ENCODE results near the gene CHD9.

Gene CHD9

DNA sequence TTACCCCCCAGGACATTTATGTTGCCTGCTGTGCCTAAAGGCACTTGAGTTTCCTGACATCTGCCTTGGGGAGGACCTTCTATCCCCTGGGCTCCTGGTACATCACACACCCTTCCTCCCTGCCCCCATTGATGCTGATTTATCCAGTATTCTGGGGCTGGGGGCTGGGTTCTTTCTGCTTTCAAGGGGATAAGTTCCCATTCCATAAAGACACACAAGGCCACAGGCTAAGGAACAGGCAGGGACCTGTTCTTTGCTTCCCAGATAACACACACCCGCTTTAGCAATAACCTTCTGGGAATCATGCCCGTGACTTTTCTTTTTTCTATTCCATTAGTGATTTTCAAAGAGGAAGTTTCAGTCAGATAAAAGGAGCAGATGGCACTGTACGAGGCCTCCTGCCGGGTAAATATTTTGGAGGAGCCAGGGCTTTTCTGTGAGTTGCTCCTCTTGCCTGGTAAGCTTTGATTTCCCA is 30.6 kb downstream of the CHD9 start:
- H3K4me3 ChIP-seq (ENCODE audit: low read depth, low read length), result no peak overlapping the region
- DNase-seq (ENCODE audit: low read depth), result no peak
- TF ChIP-seq, protein P1, sequence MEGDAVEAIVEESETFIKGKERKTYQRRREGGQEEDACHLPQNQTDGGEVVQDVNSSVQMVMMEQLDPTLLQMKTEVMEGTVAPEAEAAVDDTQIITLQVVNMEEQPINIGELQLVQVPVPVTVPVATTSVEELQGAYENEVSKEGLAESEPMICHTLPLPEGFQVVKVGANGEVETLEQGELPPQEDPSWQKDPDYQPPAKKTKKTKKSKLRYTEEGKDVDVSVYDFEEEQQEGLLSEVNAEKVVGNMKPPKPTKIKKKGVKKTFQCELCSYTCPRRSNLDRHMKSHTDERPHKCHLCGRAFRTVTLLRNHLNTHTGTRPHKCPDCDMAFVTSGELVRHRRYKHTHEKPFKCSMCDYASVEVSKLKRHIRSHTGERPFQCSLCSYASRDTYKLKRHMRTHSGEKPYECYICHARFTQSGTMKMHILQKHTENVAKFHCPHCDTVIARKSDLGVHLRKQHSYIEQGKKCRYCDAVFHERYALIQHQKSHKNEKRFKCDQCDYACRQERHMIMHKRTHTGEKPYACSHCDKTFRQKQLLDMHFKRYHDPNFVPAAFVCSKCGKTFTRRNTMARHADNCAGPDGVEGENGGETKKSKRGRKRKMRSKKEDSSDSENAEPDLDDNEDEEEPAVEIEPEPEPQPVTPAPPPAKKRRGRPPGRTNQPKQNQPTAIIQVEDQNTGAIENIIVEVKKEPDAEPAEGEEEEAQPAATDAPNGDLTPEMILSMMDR (IDR thresholded peaks at IDR 0.05; ENCODE audit: low read depth, low read length), result no peak
- TF ChIP-seq POLR2A (IDR thresholded peaks at IDR 0.05; ENCODE audit: extremely low read depth, insufficient read length) (no peak), MYC (IDR thresholded peaks at IDR 0.05; ENCODE audit: low read depth, low read length) (no peak)
- TF ChIP-seq, protein P2, sequence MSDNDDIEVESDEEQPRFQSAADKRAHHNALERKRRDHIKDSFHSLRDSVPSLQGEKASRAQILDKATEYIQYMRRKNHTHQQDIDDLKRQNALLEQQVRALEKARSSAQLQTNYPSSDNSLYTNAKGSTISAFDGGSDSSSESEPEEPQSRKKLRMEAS (IDR thresholded peaks at IDR 0.05; ENCODE audit: low read depth, low read length), result no peak

DNA sequence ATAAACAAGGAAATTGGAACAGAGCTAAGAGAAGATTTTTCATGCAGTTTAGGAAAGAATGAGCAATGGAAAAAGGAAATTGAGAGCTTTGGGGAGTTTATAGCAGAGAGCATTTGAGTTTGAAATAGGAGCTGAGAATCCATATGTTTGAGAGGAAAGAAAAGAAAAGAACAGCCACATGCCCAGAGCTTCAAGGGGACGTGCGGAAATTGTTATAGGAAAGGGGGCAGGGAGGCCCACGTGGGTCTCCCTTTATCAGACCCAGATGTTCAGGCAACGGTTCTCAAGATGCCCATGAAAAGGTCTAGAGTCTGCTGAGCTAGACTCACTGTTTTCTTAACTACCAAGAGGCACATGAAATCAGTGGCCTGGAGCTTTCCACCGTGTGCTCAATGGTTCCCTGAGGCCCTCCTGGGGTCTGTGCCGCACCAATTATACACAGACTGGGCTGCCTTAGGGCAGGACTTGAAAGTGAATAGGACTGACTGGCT is 31.2 kb downstream of the CHD9 start:
- no peak for DNase-seq (ENCODE audit: low read depth)
- H3K4me3 ChIP-seq (ENCODE audit: low read depth, low read length), result no peak overlapping the region
- TF ChIP-seq, protein P2 (IDR thresholded peaks at IDR 0.05; ENCODE audit: low read depth, low read length), result no peak
- TF ChIP-seq MYC (IDR thresholded peaks at IDR 0.05; ENCODE audit: low read depth, low read length), result no peak
- TF ChIP-seq POLR2A (IDR thresholded peaks at IDR 0.05; ENCODE audit: extremely low read depth, insufficient read length), result no peak
- TF ChIP-seq, protein P1 (IDR thresholded peaks at IDR 0.05; ENCODE audit: low read depth, low read length), result no peak

DNA sequence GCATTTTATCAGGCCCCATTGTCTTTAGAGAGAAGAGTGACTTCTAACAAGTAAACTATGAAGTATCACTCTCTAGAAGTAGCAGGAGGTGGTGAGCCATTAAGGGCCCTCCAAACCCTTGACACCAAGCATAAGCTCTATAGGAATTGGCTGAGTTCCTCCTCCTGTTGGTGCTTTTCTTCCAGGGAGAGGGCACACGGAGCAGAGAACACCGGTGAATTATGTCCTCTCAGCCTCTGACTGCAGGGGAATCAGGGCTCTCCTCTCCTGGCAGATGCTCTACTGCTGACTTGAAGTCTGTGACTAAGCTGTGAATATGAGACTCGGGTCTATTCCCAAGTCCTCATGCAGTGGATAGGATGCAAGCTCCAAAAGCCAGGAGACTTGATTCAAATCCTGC is 32.3 kb downstream of the CHD9 start:
- DNase-seq (ENCODE audit: low read depth), result no peak
- H3K4me3 ChIP-seq (ENCODE audit: low read depth, low read length), result no peak overlapping the region
- no peak for TF ChIP-seq MYC (IDR thresholded peaks at IDR 0.05; ENCODE audit: low read depth, low read length)
- TF ChIP-seq, protein P2 (IDR thresholded peaks at IDR 0.05; ENCODE audit: low read depth, low read length), result no peak
- TF ChIP-seq POLR2A (IDR thresholded peaks at IDR 0.05; ENCODE audit: extremely low read depth, insufficient read length), result no peak
- TF ChIP-seq, protein P1 (IDR thresholded peaks at IDR 0.05; ENCODE audit: low read depth, low read length), result no peak

DNA sequence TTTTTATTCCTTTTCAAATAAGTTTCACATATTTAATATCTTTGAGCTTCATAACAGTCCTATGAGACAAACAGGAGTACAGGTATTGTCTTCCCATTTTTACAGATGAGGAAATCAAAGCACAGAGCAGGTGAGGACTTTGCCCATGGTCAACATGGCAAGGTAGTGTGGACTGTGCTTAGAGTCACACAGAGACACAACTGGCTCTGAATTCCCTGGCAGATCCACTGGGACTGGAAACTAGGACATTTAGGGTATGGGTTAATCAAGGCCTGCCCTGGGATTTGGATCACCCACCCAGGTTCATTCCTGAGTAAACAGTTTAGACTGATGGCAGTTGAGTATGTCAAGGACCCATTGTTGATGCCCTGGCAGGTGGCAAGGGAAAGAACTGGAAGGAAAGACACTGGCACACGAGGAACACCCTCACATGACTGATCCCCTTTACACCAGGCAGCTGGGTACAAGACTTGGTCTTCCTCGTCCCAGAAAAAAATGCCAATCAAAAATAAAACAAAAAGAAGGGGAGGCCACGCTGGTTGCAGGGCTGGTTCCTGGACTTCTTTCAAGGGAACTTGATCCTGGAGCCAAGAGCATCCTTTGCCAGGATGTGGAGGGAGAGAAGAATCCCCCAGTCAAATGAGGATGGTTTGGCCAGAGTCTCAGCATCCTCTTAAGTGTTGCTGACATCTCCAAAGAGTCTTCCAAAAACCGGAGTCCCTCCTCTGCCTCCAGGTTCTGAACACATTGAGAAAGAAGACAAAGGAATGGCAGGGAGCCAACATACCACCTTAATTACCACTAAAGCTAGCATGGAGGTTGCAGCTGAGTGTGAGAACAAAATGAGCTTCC is 34.9 kb downstream of the CHD9 start:
- TF ChIP-seq, protein P1 (IDR thresholded peaks at IDR 0.05; ENCODE audit: low read depth, low read length), result no peak
- TF ChIP-seq MYC (IDR thresholded peaks at IDR 0.05; ENCODE audit: low read depth, low read length), result no peak
- TF ChIP-seq POLR2A (IDR thresholded peaks at IDR 0.05; ENCODE audit: extremely low read depth, insufficient read length), result no peak
- TF ChIP-seq, protein P2 (IDR thresholded peaks at IDR 0.05; ENCODE audit: low read depth, low read length), result no peak
- no peak for DNase-seq (ENCODE audit: low read depth)
- H3K4me3 ChIP-seq (ENCODE audit: low read depth, low read length), result no peak overlapping the region

DNA sequence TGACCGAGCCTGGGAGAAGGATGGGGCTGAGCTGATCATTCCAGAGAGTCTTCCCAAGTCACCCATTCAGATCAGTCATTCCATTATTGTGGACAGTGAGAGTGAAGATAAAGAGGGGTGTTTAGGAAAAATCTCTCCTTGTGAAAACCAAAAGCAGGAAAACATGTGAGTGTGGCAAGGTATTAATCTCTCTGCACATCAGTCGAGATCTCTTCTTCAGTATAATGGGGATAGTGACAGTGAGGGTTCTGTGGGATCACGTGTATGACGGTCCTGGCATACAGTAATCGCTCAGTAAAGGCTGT is 35.4 kb downstream of the CHD9 start:
- H3K4me3 ChIP-seq (ENCODE audit: low read depth, low read length), result no peak overlapping the region
- TF ChIP-seq, protein P1 (IDR thresholded peaks at IDR 0.05; ENCODE audit: low read depth, low read length), result no peak
- TF ChIP-seq POLR2A (IDR thresholded peaks at IDR 0.05; ENCODE audit: extremely low read depth, insufficient read length), result no peak
- TF ChIP-seq, protein P2 (IDR thresholded peaks at IDR 0.05; ENCODE audit: low read depth, low read length), result no peak
- no peak for TF ChIP-seq MYC (IDR thresholded peaks at IDR 0.05; ENCODE audit: low read depth, low read length)
- no peak for DNase-seq (ENCODE audit: low read depth)
